SK-N-MC (cell line): Measurements from ENCODE around the gene CLCNKA.

Experiments
- EZH2 ChIP-seq: fragments of 200-600 bp; sonication (generic); IDR thresholded peaks from one replicate; pipeline ENCODE4 v1.6.1; 2017; ENCODE audit warnings: antibody characterized with exemption
- FOXP2 ChIP-seq: optimal IDR thresholded peaks from 2 replicates; pipeline ENCODE3; 2011; ENCODE audit warnings: mild to moderate bottlenecking, moderate library complexity; ENCODE audit not compliant: insufficient read depth; ENCODE audit errors: extremely low read length, control extremely low read depth
- POLR2AphosphoS5 ChIP-seq: IDR thresholded peaks from 2 replicates; pipeline ENCODE4 v1.6.1; 2012; ENCODE audit warnings: mild to moderate bottlenecking, low read depth, low read length, borderline replicate concordance

DNA sequence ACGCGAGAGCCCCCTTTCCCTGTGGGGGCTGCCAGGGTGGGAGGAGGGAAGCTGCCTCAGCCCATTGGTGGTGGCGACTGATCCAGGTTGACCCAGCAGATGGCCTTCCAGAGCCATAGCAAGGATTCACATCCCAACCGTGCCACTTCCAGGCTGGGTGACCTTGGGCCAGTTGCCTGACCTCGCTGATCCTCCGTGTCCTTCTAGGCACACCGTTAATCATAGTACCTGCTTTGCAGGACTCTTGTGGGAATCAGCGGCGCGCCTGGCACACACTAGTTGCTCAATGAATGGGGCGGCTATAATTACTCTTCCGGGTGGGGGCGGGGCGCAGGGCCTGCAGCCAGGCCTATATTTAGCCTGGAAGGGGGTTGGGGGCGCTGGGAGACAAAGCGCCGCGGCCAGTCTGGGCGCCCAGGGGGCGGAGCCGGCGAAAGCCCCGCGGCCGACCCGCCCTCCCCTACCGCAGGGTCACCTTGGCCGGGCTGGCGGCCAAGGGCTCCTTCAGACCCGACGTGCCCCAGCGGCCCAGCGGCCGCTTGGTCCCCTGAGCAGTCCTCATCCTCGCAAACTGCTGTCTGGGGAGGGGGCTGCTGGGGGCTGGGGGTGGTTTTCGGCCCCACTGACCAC is 9.1 kb upstream of the CLCNKA start:
- TF ChIP-seq POLR2AphosphoS5 (no peak), EZH2 (no peak), FOXP2 (no peak)
